Measurements from ENCODE around the gene RGL2.
"Not testable (repeated sequence)": the region's sequence is repeated elsewhere in the genome, so short reads cannot be mapped to it uniquely, and the experiment has no call there.

Gene RGL2

GRCh38 chr6:33286946-33287914 lies 11.5 kb downstream of the RGL2 start:
- TF ChIP-seq, protein P1, sequence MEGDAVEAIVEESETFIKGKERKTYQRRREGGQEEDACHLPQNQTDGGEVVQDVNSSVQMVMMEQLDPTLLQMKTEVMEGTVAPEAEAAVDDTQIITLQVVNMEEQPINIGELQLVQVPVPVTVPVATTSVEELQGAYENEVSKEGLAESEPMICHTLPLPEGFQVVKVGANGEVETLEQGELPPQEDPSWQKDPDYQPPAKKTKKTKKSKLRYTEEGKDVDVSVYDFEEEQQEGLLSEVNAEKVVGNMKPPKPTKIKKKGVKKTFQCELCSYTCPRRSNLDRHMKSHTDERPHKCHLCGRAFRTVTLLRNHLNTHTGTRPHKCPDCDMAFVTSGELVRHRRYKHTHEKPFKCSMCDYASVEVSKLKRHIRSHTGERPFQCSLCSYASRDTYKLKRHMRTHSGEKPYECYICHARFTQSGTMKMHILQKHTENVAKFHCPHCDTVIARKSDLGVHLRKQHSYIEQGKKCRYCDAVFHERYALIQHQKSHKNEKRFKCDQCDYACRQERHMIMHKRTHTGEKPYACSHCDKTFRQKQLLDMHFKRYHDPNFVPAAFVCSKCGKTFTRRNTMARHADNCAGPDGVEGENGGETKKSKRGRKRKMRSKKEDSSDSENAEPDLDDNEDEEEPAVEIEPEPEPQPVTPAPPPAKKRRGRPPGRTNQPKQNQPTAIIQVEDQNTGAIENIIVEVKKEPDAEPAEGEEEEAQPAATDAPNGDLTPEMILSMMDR (IDR thresholded peaks at IDR 0.05; ENCODE audit: control insufficient read depth, extremely low read depth, insufficient read depth), result no peak
- no peak overlapping the region for H3K4me3 ChIP-seq (ENCODE audit: low read depth, low read length)
- DNase-seq (ENCODE audit: low read depth), result no peak

DNA sequence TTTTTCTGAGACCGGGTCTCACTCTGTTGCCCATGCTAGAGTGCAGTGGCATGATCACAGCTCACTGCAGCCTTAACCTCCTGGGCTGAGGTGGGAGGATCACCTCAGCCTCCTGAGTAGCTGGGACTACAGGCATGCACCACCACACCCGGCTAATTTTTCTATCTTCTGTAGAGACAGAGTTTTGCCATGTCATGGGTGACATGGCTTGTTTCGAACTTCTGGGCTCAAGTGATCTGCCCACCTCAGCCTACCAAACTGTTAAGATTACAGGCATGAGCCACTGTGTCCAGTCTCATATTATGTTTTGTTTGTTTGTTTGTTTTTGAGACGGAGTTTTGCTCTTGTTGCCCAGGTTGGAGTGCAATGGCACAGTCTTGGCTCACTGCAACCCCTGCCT lies 13.5 kb downstream of the RGL2 start:
- H3K4me3 ChIP-seq (ENCODE audit: low read depth, low read length); DNase-seq (ENCODE audit: low read depth): not testable (repeated sequence)

DNA sequence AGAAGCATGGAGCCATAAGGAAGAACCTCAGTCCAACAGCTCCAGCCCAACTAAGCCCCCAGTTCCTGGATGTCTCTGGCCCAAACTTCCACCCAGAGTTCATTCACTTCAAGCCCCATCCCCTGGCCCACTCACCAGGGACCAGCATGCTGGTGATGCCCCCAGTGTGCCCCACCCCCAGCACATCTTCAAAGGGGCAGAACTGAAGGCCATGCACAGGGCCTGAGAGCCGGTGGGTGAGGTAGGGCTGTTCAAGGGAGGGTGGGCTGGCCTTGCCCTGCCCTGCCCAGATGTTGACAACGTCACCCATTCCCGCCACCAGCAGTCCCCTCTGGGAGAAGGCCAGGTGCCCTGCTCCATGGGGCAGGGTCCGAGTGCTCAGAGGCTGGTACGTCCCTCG lies 18.2 kb downstream of the RGL2 start:
- TF ChIP-seq, protein P1 (IDR thresholded peaks at IDR 0.05; ENCODE audit: control insufficient read depth, extremely low read depth, insufficient read depth), result no peak
- DNase-seq (ENCODE audit: low read depth), result no peak
- H3K4me3 ChIP-seq (ENCODE audit: low read depth, low read length), result no peak overlapping the region

DNA sequence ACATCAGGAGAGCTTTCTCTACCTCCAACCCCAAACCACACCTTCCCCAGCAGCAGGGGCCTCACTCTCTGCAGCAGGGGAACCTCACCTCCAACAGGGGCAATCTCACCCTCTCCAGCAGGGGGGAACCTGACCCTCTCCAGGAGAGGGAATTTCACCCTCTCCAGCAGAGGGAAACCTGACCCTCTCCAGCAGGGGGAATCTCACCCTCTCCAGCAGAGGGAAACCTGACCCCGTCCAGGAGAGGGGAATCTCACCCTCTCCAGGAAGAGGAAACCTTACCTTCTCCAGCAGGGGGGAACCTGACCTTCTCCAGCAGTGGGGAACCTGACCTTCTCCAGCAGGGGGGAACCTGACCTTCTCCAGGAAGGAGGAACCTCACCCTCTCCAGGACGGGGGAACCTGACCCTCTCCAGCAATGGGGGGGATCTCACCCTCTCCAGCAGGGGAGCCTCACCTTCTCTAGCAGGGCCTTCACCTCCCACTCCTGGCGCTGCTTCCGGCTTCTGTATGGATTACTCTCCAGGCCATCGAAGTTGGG lies 18.7 kb downstream of the RGL2 start:
- DNase-seq (ENCODE audit: low read depth), result no peak
- no peak overlapping the region for H3K4me3 ChIP-seq (ENCODE audit: low read depth, low read length)
- TF ChIP-seq, protein P1 (IDR thresholded peaks at IDR 0.05; ENCODE audit: control insufficient read depth, extremely low read depth, insufficient read depth), result peak; percentile 51; the same call in 1 of the 2 replicates

GRCh38 chr6:33279257-33279695 lies 19.5 kb downstream of the RGL2 start:
- TF ChIP-seq, protein P1 (IDR thresholded peaks at IDR 0.05; ENCODE audit: control insufficient read depth, extremely low read depth, insufficient read depth), result no peak
- no peak for DNase-seq (ENCODE audit: low read depth)
- H3K4me3 ChIP-seq (ENCODE audit: low read depth, low read length), result no peak overlapping the region

DNA sequence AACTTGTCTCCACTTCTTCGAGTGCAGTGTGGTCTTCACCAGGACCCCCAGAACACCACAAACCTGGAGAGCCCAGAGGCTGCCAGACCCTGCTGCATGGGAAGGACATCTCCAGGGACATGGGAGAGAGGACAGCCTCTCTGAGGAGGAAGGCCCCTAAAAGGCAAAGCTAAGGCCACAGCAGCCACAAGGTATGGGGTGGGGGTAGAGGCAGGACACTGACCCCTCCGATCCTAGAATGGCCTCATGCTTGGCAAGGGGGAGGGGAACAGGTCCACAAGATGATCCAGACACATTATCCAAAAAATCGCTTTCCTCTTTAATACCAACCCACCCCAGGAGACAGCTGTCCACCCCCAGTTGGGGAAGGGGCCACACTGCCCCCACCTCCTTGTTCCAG lies 19.9 kb downstream of the RGL2 start:
- TF ChIP-seq, protein P1 (IDR thresholded peaks at IDR 0.05; ENCODE audit: control insufficient read depth, extremely low read depth, insufficient read depth), result no peak
- no peak overlapping the region for H3K4me3 ChIP-seq (ENCODE audit: low read depth, low read length)
- DNase-seq (ENCODE audit: low read depth), result no peak

GRCh38 chr6:33278392-33278741 lies 20.4 kb downstream of the RGL2 start:
- no peak overlapping the region for H3K4me3 ChIP-seq (ENCODE audit: low read depth, low read length)
- no peak for DNase-seq (ENCODE audit: low read depth)
- TF ChIP-seq, protein P1 (IDR thresholded peaks at IDR 0.05; ENCODE audit: control insufficient read depth, extremely low read depth, insufficient read depth), result no peak

Data from LNCaP clone FGC (cell line).